IPS-18a (cell line): ENCODE data around the gene CALML5.

Experiments used
- H3K27ac ChIP-seq: one replicate; pipeline ENCODE4 v1.5.1; 2013; ENCODE audit warnings: low read length
- H3K27me3 ChIP-seq: one replicate; pipeline ENCODE4 v1.6.1; 2013; ENCODE audit warnings: mild to moderate bottlenecking, low read length; ENCODE audit not compliant: control insufficient read depth, insufficient read depth
- H3K36me3 ChIP-seq: one replicate; pipeline ENCODE4 v1.6.1; 2013; ENCODE audit warnings: low read depth, low read length; ENCODE audit not compliant: control insufficient read depth
- H3K4me1 ChIP-seq: one replicate; pipeline ENCODE4 v1.6.1; 2013; ENCODE audit warnings: low read depth, low read length; ENCODE audit not compliant: control insufficient read depth
- H3K4me3 ChIP-seq: one replicate; pipeline ENCODE4 v1.5.1; 2013; ENCODE audit warnings: low read length
- H3K9ac ChIP-seq: one replicate; pipeline ENCODE4 v1.6.1; 2013; ENCODE audit warnings: mild to moderate bottlenecking, low read length, moderate library complexity
- H3K9me3 ChIP-seq: one replicate; pipeline ENCODE4 v1.6.1; 2013; ENCODE audit warnings: low read depth, low read length; ENCODE audit not compliant: control insufficient read depth

CALML5 gene

DNA sequence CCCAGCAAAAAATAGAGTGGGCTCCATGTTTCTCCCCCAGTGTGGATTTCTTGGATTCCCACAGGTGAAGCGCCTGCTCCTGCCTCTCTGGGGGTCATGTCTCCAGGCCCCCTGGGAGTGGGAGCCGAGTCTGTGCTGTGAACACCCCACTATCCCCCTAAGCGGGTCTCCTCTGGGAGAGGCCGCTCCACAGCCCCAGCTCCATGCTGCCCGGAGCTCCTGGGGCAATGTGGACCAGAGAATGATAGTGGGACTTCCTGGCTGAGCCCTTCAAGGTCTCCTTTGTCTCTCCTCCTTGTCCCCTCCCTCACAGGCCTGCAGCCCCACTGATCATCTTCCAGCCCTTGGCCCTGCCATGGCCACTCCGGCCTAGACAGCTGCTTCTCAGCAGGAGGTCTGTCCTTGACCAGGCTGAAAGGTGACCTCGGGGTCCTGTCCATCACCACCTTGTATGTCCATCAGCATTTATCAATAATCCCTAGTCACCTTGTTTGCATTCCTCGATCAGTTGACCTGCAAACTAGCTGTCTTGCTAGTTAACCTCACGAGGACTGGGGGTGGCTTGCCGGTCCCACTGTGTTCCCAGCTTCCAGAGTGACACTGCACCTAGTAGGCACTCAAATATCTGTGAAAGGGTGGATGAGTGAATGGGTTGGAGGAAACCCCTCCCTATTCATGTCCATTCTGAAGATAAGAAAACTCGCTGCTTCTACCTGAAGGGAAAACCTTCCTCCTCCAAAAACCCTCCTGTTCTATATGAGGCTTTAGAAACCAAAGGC is 24.6 kb upstream of the CALML5 start:
- no peak overlapping the region for H3K27ac ChIP-seq
- H3K9ac ChIP-seq, result no peak overlapping the region
- no peak overlapping the region for H3K4me3 ChIP-seq
- no peaks in the 10 kb centered on the region for H3K36me3 ChIP-seq
- H3K9me3 ChIP-seq, result no peaks in the 10 kb centered on the region
- H3K27me3 ChIP-seq, result no peaks in the 10 kb centered on the region
- H3K4me1 ChIP-seq, result peaks cover 5% of the 10 kb centered on the region

DNA sequence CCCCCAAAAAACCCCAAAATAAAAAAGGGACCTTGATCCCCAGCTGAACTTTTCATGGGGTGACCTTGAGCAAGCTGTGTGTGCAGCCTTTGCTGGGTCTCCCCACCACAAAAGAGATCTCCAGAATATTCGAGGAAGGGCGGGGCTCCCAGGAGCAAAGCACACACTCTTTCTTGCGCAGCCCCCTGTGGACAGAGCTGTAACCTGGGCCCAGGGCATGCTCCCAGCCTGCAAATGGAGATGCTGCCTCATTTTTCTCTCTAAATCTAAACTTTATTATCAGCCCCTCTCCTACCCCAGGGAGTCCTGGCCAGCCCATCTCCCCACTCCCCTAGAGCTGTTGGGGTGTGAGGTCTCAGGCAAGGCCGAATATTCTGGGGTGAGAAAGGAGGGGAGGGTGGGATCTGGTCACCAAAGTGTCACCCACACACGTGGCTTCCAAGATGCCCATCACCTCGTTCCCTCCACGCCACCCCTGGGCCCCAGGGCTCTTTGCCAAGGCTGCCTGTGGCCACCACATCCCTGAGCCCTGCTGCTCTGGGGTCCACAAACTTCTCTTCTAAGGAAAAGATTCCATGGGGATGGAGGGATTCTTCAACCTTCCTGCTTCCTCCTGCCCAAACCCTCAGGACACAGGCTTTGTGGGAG is 23.7 kb upstream of the CALML5 start:
- no peaks in the 10 kb centered on the region for H3K27me3 ChIP-seq
- no peak overlapping the region for H3K27ac ChIP-seq
- H3K9me3 ChIP-seq, result no peaks in the 10 kb centered on the region
- no peak overlapping the region for H3K9ac ChIP-seq
- H3K4me3 ChIP-seq, result no peak overlapping the region
- peaks cover 5% of the 10 kb centered on the region for H3K4me1 ChIP-seq
- no peaks in the 10 kb centered on the region for H3K36me3 ChIP-seq

- no peaks in the 10 kb centered on the region for H3K4me1 ChIP-seq
- H3K9me3 ChIP-seq, result no peaks in the 10 kb centered on the region
- H3K27me3 ChIP-seq, result no peaks in the 10 kb centered on the region
- H3K27ac ChIP-seq, result no peak overlapping the region
- no peaks in the 10 kb centered on the region for H3K36me3 ChIP-seq
- H3K4me3 ChIP-seq, result no peak overlapping the region
- no peak overlapping the region for H3K9ac ChIP-seq
Measured at GRCh38 chr10:5519054-5519453, 19.7 kb upstream of the CALML5 start.

GRCh38 chr10:5518143-5518542 is 18.8 kb upstream of the CALML5 start:
- Histone ChIP-seq H3K27me3 (no peaks in the 10 kb centered on the region), H3K9me3 (no peaks in the 10 kb centered on the region), H3K36me3 (no peaks in the 10 kb centered on the region), H3K9ac (no peak overlapping the region), H3K27ac (no peak overlapping the region), H3K4me1 (no peaks in the 10 kb centered on the region), H3K4me3 (no peak overlapping the region)

GRCh38 chr10:5517546-5517945 is 18.2 kb upstream of the CALML5 start:
- Histone ChIP-seq H3K9ac (no peak overlapping the region), H3K27ac (no peak overlapping the region), H3K4me1 (no peaks in the 10 kb centered on the region), H3K27me3 (no peaks in the 10 kb centered on the region), H3K4me3 (no peak overlapping the region), H3K9me3 (no peaks in the 10 kb centered on the region), H3K36me3 (no peaks in the 10 kb centered on the region)

DNA sequence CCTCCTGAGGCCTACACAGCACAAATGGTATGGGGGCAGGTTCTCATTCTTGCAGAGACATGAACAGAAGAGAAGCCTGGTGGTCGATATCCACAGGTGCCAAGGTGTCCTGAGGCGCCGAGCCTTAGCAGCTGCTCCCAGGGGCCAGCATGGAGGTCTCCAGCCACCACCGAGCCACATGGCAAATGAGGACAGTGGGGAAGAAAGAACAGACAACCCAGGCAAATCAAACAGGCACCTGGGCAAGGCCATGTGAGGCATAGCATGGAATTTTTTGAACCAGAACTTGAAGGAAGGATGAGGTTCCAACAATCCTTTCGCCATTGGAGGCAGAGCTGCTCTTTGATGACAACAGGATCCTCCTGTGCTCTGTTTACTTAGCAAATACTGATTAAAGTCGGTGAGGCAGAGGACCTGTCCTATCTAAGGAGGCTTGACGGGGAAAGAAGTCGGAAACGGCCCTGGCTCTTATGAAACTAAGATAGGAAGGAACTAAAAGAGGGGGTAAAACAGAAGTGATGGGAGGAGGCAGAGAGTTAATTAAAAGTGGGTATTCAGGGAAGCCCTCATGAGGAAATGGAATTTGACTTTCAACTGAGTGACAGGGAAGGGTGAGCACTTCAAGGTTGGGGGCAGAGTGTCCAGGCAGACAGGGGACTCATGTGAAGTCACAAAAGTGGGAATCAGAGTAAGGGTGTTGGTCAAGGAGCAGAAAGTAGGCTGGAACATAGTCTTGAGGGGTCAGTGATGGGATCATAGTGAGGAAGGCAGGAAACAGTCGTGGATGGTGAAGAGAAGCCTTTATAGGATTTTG is 16.8 kb upstream of the CALML5 start:
- Histone ChIP-seq H3K27me3 (no peaks in the 10 kb centered on the region), H3K36me3 (no peaks in the 10 kb centered on the region), H3K9ac (no peak overlapping the region), H3K4me1 (no peaks in the 10 kb centered on the region), H3K9me3 (no peaks in the 10 kb centered on the region), H3K4me3 (no peak overlapping the region), H3K27ac (no peak overlapping the region)

- Histone ChIP-seq H3K27ac (no peak overlapping the region), H3K9ac (no peak overlapping the region), H3K4me1 (no peaks in the 10 kb centered on the region), H3K27me3 (no peaks in the 10 kb centered on the region), H3K9me3 (no peaks in the 10 kb centered on the region), H3K36me3 (no peaks in the 10 kb centered on the region), H3K4me3 (no peak overlapping the region)
Measured at GRCh38 chr10:5514226-5514850, 15.0 kb upstream of the CALML5 start.

- Histone ChIP-seq H3K36me3 (no peaks in the 10 kb centered on the region), H3K4me1 (no peaks in the 10 kb centered on the region), H3K4me3 (no peak overlapping the region), H3K9ac (no peak overlapping the region), H3K27me3 (no peaks in the 10 kb centered on the region), H3K27ac (no peak overlapping the region), H3K9me3 (no peaks in the 10 kb centered on the region)
Measured at GRCh38 chr10:5512881-5513612, 13.7 kb upstream of the CALML5 start.

DNA sequence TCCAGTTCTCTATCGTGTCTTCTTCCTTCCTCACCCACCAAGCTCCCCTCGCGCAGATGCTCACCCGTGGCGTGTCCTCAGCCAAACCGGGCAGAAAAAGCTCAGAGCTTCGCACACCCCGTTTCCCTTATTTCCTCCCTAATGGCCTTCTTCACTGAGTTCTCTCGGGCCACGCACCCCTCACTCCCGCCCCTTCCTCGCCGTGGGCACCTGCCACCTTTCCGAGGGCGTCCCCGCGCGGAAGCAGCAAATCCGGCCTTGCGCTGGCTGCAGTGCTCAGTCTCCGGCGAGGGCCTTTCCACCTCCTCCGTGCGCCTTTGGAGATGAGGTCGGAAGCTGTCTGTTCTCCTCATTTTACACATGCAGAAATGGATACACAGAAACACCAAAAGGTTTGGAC is 13.0 kb upstream of the CALML5 start:
- Histone ChIP-seq H3K27ac (no peak overlapping the region), H3K9me3 (no peaks in the 10 kb centered on the region), H3K9ac (no peak overlapping the region), H3K27me3 (no peaks in the 10 kb centered on the region), H3K4me1 (no peaks in the 10 kb centered on the region), H3K36me3 (no peaks in the 10 kb centered on the region), H3K4me3 (no peak overlapping the region)

DNA sequence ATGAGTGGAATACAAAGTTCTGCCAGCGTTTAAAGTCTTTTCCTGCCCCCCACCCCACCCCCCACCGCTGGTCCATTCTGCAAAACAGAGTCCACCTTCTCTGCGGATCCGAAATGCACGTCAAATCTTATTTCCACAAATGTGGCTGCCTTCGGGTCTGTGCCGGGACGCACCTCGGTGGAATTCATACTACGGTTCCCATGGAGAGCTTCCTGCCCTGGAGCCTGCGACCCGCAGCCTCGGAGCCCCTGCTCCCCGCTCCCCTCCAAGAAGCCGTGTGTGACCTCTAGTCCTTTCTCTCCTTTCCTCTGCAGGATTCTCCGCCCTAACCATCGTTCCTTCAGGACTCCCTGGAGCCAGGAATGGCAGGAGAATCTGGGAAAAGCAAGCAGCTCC is 12.5 kb upstream of the CALML5 start:
- no peaks in the 10 kb centered on the region for H3K9me3 ChIP-seq
- H3K27me3 ChIP-seq, result no peaks in the 10 kb centered on the region
- no peak overlapping the region for H3K9ac ChIP-seq
- H3K36me3 ChIP-seq, result no peaks in the 10 kb centered on the region
- no peak overlapping the region for H3K4me3 ChIP-seq
- H3K4me1 ChIP-seq, result no peaks in the 10 kb centered on the region
- H3K27ac ChIP-seq, result no peak overlapping the region
